ENCODE data around the gene NR6A1. TPM values are rescaled to one million over a fixed set of nuclear protein-coding genes. Genes with fewer than 3 reads are reported as not detected.

NR6A1 gene
- polyA plus RNA-seq, 3 donors, result 1.00 to 1.5 (median 1.1) TPM

- no peak for DNase-seq (ENCODE audit: extremely low read depth in 1 of 11, low read depth in 9 of 11, low spot score in 4 of 11)
These were observed 291.0 kb downstream of the NR6A1 start for GRCh38 chr9:124479947-124480620.

GRCh38 chr9:124479371-124479770 is 291.7 kb downstream of the NR6A1 start:
- no peak for DNase-seq (ENCODE audit: extremely low read depth in 1 of 11, low read depth in 9 of 11, low spot score in 4 of 11)

- DNase-seq (ENCODE audit: extremely low read depth in 1 of 11, low read depth in 9 of 11, low spot score in 4 of 11), result no peak
These were observed 292.8 kb downstream of the NR6A1 start for GRCh38 chr9:124478354-124478753.

GRCh38 chr9:124477648-124478285 is 293.3 kb downstream of the NR6A1 start:
- DNase-seq (ENCODE audit: extremely low read depth in 1 of 11, low read depth in 9 of 11, low spot score in 4 of 11), result no peak

GRCh38 chr9:124477211-124477647 is 293.9 kb downstream of the NR6A1 start:
- DNase-seq (ENCODE audit: extremely low read depth in 1 of 11, low read depth in 9 of 11, low spot score in 4 of 11), result no peak

- no peak for DNase-seq (ENCODE audit: extremely low read depth in 1 of 11, low read depth in 9 of 11, low spot score in 4 of 11)
These were observed 295.0 kb downstream of the NR6A1 start for GRCh38 chr9:124475868-124476690.

GRCh38 chr9:124475158-124475867 is 295.8 kb downstream of the NR6A1 start:
- DNase-seq (ENCODE audit: extremely low read depth in 1 of 11, low read depth in 9 of 11, low spot score in 4 of 11), result no peak

- DNase-seq (ENCODE audit: extremely low read depth in 1 of 11, low read depth in 9 of 11, low spot score in 4 of 11), result no peak
These were observed 297.0 kb downstream of the NR6A1 start for GRCh38 chr9:124474151-124474550.

- DNase-seq (ENCODE audit: extremely low read depth in 1 of 11, low read depth in 9 of 11, low spot score in 4 of 11), result no peak
These were observed 297.8 kb downstream of the NR6A1 start for GRCh38 chr9:124473310-124473709.

GRCh38 chr9:124472770-124473169 is 298.3 kb downstream of the NR6A1 start:
- DNase-seq (ENCODE audit: extremely low read depth in 1 of 11, low read depth in 9 of 11, low spot score in 4 of 11), result no peak

- DNase-seq (ENCODE audit: extremely low read depth in 1 of 11, low read depth in 9 of 11, low spot score in 4 of 11), result no peak
These were observed 299.4 kb downstream of the NR6A1 start for GRCh38 chr9:124471761-124472160.

GRCh38 chr9:124470726-124471125 is 300.4 kb downstream of the NR6A1 start:
- DNase-seq (ENCODE audit: extremely low read depth in 1 of 11, low read depth in 9 of 11, low spot score in 4 of 11), result no peak

- DNase-seq (ENCODE audit: extremely low read depth in 1 of 11, low read depth in 9 of 11, low spot score in 4 of 11), result no peak
These were observed 300.8 kb downstream of the NR6A1 start for GRCh38 chr9:124470306-124470705.

- DNase-seq (ENCODE audit: extremely low read depth in 1 of 11, low read depth in 9 of 11, low spot score in 4 of 11), result no peak
These were observed 301.9 kb downstream of the NR6A1 start for GRCh38 chr9:124469011-124469832.

GRCh38 chr9:124468061-124468740 is 302.9 kb downstream of the NR6A1 start:
- no peak for DNase-seq (ENCODE audit: extremely low read depth in 1 of 11, low read depth in 9 of 11, low spot score in 4 of 11)

- DNase-seq (ENCODE audit: extremely low read depth in 1 of 11, low read depth in 9 of 11, low spot score in 4 of 11), result no peak
These were observed 303.6 kb downstream of the NR6A1 start for GRCh38 chr9:124467410-124468060.
